ENCODE measurements around the gene AKNA.

DNA sequence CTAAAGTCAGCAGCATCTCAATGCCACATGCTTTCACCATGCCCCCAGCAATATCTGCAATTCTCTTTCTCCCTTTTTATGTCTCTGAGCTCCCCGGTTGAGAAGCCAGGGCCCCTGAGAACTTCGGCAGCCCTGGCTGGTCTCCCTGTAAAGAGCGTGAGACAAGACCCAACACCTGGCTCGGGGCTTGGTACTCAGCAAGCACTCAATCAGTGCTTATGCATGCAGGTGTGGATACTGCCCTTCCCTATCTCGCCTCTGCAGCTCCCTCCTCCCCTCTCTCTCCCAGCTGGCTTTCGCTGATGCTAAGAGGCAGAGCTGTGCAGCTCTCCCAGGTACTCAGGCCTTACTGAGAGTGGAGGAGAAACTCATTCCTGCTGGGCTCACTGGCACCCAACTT is 41.7 kb upstream of the AKNA start:
- no peak for TF ChIP-seq POLR2A (IDR thresholded peaks at IDR 0.05)
- TF ChIP-seq, protein P1, sequence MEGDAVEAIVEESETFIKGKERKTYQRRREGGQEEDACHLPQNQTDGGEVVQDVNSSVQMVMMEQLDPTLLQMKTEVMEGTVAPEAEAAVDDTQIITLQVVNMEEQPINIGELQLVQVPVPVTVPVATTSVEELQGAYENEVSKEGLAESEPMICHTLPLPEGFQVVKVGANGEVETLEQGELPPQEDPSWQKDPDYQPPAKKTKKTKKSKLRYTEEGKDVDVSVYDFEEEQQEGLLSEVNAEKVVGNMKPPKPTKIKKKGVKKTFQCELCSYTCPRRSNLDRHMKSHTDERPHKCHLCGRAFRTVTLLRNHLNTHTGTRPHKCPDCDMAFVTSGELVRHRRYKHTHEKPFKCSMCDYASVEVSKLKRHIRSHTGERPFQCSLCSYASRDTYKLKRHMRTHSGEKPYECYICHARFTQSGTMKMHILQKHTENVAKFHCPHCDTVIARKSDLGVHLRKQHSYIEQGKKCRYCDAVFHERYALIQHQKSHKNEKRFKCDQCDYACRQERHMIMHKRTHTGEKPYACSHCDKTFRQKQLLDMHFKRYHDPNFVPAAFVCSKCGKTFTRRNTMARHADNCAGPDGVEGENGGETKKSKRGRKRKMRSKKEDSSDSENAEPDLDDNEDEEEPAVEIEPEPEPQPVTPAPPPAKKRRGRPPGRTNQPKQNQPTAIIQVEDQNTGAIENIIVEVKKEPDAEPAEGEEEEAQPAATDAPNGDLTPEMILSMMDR (IDR thresholded peaks at IDR 0.05), result no peak
